ENCODE data around the gene MS4A8.

The MS4A8 gene

DNA sequence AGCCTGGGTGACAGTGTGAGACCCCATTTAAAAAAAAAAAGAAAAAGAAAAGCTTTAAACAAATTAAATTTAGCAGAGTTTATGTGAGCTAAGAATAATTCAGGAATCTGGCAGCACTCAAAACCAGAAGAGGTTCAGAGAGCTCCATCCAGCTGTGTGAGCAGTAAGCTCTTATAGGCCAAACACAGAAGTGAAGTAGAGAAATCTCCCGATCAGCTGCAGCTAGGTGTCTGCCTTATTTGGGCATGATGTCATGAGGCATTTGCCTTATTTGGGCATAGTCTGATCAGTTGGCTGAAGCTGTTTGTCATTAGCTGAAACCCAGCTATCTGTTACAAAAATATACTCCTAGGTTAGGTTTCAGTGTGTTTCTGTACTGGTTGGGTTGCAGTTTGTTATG, 65.5 kb downstream of the MS4A8 start:
- TF ChIP-seq CTCF (IDR thresholded peaks at IDR 0.05; ENCODE audit: extremely low read depth, missing control alignments) = no peak
- peak; percentile 70 for DNase-seq (ENCODE audit: low spot score)

DNA sequence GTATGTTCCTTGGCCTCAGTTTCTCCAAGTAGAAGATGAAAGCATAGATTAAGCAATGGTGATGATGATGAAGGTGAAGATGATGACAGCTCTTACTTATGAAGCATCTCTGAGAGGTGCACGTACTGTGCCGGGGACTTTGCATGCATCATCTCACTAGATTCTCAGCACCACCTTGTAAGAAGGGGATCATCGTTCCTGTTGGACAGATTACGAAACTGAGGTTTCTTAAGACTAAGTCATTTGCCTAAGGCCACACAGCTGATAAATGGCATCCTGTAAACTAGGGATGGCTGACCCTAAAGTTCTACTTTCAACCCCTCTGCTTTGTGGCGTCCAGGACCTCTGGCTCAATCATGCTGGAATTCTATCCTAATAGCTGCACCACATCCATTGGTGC, 65.9 kb downstream of the MS4A8 start:
- no peak for TF ChIP-seq CTCF (IDR thresholded peaks at IDR 0.05; ENCODE audit: extremely low read depth, missing control alignments)
- DNase-seq (ENCODE audit: low spot score) = peak; percentile 42

All from GM20000 (cell line).